Heart left ventricle (tissue), 13 donors: ENCODE data around the gene TNFRSF8.

Experiments used
- POLR2A ChIP-seq, 2 donors: fragments of 450-650 bp; IDR thresholded peaks; one replicate each; pipeline ENCODE4 v1.6.1; 2017; ENCODE audit warnings: antibody characterized with exemption in 2 of 2, mild to moderate bottlenecking in 2 of 2, moderate library complexity in 2 of 2
- TF ChIP-seq, protein P1 (sequence below), 12 donors: fragments of 200-600 bp; sonication (generic) in 4 of 12; IDR thresholded peaks; one replicate each; pipeline versions ENCODE4 v1.5.0 to v1.8.0; 2018 to 2022; ENCODE audit warnings: antibody characterized with exemption in 12 of 12, mild to moderate bottlenecking in 5 of 12
- donor health status: ischemic (EF 13 %, LVEDD 7.1; RV severe dilation, severe dysfunction).
- donor health status: DM: no; HTN: yes; CAD: no.
- donor health status: DM: no; HTN: no; CAD: no.
- donor health status: ischemic (EF 25% LVEDD 6.9; RV normal size, moderate dysfunction).
- donor health status: ischemic (EF 25% LVEDD 5.7; RV mildly dilated, moderate dysfunction).
- donor health status: ischemic (EF 35%, LVEDD 5.7; RV mildly dilated, moderate dysfunction).
- donor health status: nonischemic (EF 11% LVEDD 7.7; RV severe dilation, severe dysfunction).
- donor health status: DM: yes; HTN: yes; CAD: no.
- donor health status: PGD.
- donor health status: ischemic (EF 29% LVEDD 5.4; RV normal size, mild dysfunction).
- donor health status: nonischemic (EF 23%, LVEDD 6.1; RV moderate dilation, normal function).

DNA sequence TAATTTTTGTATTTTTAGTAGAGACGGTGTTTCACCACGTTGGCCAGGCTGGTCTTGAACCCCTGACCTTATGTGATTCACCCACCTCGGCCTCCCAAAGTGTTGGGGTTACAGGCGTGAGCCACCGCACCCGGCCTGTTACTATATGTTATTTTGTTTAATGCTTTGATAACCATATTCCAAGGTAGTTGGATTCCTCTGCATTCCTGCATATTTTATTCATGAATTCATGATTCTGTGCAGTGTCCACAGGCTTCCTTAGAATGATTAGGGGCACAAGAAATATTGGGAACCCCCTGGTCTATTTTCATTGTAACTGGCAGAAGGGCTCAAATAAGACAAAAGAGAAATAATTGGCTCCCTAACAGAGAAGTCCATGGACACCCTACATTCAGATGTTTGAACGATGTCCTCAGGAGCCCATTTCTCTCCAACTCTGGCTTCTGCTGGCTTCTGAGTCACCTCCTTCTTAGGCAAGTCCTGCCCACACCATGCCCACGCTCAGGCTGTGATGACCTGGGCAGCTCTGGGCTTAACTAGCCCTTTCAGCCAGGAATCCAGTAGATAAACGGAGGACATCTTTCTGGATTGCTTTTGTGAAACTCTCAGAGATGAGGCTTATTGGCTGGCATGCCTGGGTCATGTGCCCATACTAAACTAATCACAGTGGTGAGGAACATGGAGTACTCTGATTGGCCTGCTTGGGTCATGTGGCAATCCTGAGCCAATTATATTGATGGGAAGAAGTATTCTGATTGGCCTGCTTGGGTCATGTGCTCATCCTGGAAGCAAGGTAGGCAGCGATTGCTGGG, 32.6 kb downstream of the TNFRSF8 start:
- TF ChIP-seq, protein P1, sequence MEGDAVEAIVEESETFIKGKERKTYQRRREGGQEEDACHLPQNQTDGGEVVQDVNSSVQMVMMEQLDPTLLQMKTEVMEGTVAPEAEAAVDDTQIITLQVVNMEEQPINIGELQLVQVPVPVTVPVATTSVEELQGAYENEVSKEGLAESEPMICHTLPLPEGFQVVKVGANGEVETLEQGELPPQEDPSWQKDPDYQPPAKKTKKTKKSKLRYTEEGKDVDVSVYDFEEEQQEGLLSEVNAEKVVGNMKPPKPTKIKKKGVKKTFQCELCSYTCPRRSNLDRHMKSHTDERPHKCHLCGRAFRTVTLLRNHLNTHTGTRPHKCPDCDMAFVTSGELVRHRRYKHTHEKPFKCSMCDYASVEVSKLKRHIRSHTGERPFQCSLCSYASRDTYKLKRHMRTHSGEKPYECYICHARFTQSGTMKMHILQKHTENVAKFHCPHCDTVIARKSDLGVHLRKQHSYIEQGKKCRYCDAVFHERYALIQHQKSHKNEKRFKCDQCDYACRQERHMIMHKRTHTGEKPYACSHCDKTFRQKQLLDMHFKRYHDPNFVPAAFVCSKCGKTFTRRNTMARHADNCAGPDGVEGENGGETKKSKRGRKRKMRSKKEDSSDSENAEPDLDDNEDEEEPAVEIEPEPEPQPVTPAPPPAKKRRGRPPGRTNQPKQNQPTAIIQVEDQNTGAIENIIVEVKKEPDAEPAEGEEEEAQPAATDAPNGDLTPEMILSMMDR (IDR thresholded peaks at IDR 0.05): no peak
- no peak for TF ChIP-seq POLR2A (IDR thresholded peaks at IDR 0.05)
